ENCODE measurements around the gene ARL13A.
"Not testable (repeated sequence)": the region's sequence is repeated elsewhere in the genome, so short reads cannot be mapped to it uniquely, and the experiment has no call there.

The ARL13A gene

DNA sequence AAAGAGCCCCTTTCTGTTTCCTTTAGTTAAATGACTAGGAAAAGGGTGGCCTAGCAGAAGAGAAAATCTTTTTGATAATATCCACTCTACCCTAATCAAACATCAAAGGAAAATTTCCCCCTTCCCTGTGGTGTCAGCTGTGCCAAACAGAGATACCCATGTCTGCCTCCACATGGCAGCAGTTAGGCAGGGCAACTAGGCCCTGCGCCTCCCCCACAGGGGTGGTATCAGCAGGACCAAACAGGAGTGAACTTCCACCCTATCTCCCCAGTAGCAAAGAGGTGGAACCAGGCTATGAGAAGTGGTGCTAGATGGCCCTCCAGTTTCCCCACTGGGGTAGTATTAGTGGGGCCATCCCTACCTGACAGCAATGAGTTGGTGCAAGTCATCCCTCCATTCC is 21.0 kb upstream of the ARL13A start:
- no CpG with 5 or more reads among the region's 1 CpG for WGBS, 2 experiments (ENCODE audit: insufficient coverage in 2 of 2)
- H3K4me3 ChIP-seq (ENCODE audit: extremely low read depth, insufficient read depth, low read length, poor library complexity, severe bottlenecking) = no peak overlapping the region
- no peaks in the 10 kb centered on the region for H3K4me1 ChIP-seq (ENCODE audit: control insufficient read depth, insufficient read depth, low read length, poor library complexity, severe bottlenecking)
- no peaks in the 10 kb centered on the region for H3K9me3 ChIP-seq (ENCODE audit: control insufficient read depth, low read length)
- no peaks in the 10 kb centered on the region for H3K36me3 ChIP-seq (ENCODE audit: control insufficient read depth, insufficient read depth, low read length)
- H3K27ac ChIP-seq (ENCODE audit: low read depth, low read length, severe bottlenecking) = no peak overlapping the region

DNA sequence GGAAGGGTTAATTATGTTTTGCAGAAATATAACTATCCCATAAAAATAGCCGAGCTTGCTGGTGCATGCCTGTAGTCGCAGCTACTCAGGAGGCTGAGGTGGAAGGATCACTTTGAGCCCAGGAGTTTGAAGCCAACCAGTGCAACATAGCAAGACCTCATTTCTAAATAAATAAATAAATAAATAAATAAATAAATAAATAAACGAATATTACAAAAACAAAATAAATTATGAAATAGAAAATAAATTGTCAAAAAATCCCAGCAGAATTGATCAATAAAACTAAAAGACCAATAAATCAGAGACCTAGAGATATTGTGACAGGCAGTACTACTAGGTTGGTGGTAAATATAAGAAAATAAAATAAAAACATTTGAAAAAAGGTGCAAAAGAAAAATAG is 6.7 kb upstream of the ARL13A start:
- WGBS, 2 experiments (ENCODE audit: insufficient coverage in 2 of 2) = no CpG with 5 or more reads among the region's 3 CpGs
- H3K4me3 ChIP-seq (ENCODE audit: extremely low read depth, insufficient read depth, low read length, poor library complexity, severe bottlenecking) = no peak overlapping the region
- no peaks in the 10 kb centered on the region for H3K4me1 ChIP-seq (ENCODE audit: control insufficient read depth, insufficient read depth, low read length, poor library complexity, severe bottlenecking)
- H3K9me3 ChIP-seq (ENCODE audit: control insufficient read depth, low read length) = no peaks in the 10 kb centered on the region
- H3K36me3 ChIP-seq (ENCODE audit: control insufficient read depth, insufficient read depth, low read length) = no peaks in the 10 kb centered on the region
- H3K27ac ChIP-seq (ENCODE audit: low read depth, low read length, severe bottlenecking) = no peak overlapping the region

DNA sequence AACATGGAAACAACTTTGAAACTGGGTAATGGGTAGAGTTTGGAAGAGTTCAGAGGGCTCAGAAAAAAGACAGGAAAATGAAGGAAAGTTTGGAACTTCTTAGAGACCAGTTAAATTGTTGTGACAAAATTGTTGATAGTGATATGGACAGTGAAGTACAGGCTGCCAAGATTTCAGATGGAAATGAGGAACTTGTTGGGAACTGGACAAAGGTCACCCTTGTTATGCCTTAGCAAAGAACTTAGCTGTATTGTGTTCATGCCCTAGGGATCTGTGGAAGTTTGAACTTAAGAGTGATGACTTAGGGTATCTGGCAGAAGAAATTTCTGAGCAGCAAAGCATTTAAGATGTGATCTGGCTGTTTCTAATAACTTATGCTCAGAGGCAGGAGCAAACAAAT is 5.1 kb upstream of the ARL13A start:
- Histone ChIP-seq H3K27ac (ENCODE audit: low read depth, low read length, severe bottlenecking) (no peak overlapping the region), H3K4me1 (ENCODE audit: control insufficient read depth, insufficient read depth, low read length, poor library complexity, severe bottlenecking) (no peaks in the 10 kb centered on the region), H3K4me3 (ENCODE audit: extremely low read depth, insufficient read depth, low read length, poor library complexity, severe bottlenecking) (no peak overlapping the region), H3K36me3 (ENCODE audit: control insufficient read depth, insufficient read depth, low read length) (no peaks in the 10 kb centered on the region), H3K9me3 (ENCODE audit: control insufficient read depth, low read length) (no peaks in the 10 kb centered on the region)

DNA sequence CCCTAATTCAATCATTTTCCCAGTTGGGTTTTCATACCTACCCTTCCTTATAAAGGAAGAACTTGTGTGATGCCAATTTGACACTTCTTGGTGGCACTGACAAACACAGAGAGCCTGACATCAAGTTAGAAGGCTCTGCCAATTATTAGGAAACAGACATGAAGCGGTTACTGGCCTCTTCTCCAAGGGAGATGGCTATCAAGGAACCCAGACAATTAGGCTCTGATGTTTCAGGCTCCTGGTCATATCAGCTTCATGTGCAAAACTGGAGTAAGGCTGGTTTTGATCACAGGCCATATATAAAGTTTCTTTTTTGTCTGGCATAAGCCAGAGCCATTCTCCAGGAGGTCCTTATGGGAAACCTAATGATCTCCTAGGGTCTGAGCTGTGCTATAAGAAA is 428 bp downstream of the ARL13A start:
- H3K27ac ChIP-seq (ENCODE audit: low read depth, low read length, severe bottlenecking) = no peak overlapping the region
- no peaks in the 10 kb centered on the region for H3K9me3 ChIP-seq (ENCODE audit: control insufficient read depth, low read length)
- no peaks in the 10 kb centered on the region for H3K36me3 ChIP-seq (ENCODE audit: control insufficient read depth, insufficient read depth, low read length)
- WGBS, 2 experiments (ENCODE audit: insufficient coverage in 2 of 2) = 80 to 83% methylated on average over 1 of the region's 1 CpG
- no peak overlapping the region for H3K4me3 ChIP-seq (ENCODE audit: extremely low read depth, insufficient read depth, low read length, poor library complexity, severe bottlenecking)
- no peaks in the 10 kb centered on the region for H3K4me1 ChIP-seq (ENCODE audit: control insufficient read depth, insufficient read depth, low read length, poor library complexity, severe bottlenecking)

DNA sequence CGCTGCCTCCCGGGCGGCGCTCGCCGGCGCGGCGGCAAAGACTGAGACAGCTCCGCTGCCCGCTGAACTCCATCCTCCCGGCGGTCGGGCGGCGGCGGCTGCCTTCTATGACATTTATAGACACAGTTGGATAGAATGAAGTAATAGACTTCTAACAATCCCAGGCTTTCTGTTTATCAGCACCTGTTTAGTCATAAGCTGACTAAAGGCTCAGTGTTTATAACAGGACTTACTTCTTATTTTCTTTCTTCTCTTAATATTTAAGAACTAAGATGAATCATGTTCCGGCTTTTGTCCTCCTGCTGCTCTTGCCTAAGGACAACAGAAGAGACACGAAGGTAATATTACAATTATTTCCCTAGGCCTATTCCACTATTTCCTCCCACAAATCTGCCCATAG is 3.9 kb downstream of the ARL13A start:
- no CpG with 5 or more reads among the region's 19 CpGs for WGBS, 2 experiments (ENCODE audit: insufficient coverage in 2 of 2)
- no peak overlapping the region for H3K4me3 ChIP-seq (ENCODE audit: extremely low read depth, insufficient read depth, low read length, poor library complexity, severe bottlenecking)
- no peaks in the 10 kb centered on the region for H3K9me3 ChIP-seq (ENCODE audit: control insufficient read depth, low read length)
- no peak overlapping the region for H3K27ac ChIP-seq (ENCODE audit: low read depth, low read length, severe bottlenecking)
- H3K36me3 ChIP-seq (ENCODE audit: control insufficient read depth, insufficient read depth, low read length) = no peaks in the 10 kb centered on the region
- H3K4me1 ChIP-seq (ENCODE audit: control insufficient read depth, insufficient read depth, low read length, poor library complexity, severe bottlenecking) = no peaks in the 10 kb centered on the region

DNA sequence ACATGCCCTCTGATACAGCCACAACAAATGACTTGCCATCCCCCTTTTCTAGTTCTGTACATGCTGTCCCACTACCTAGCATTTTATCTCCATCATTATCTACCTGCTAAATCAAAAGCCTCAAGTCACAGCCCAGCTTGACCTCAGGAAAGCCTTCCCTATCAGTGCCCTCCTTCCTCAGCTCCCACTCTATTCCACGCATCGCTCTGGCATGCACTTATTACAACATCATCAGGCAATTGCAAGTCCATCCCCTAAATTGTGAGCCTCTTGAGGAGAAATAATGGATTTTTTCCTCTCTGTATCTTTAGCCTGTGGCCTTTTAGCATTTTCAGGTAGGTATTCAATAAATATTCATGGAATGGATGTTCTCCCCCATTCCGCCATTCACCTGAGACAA is 5.7 kb downstream of the ARL13A start:
- H3K4me1 ChIP-seq (ENCODE audit: control insufficient read depth, insufficient read depth, low read length, poor library complexity, severe bottlenecking) = no peaks in the 10 kb centered on the region
- no peak overlapping the region for H3K4me3 ChIP-seq (ENCODE audit: extremely low read depth, insufficient read depth, low read length, poor library complexity, severe bottlenecking)
- H3K27ac ChIP-seq (ENCODE audit: low read depth, low read length, severe bottlenecking) = no peak overlapping the region
- whole genome bisulfite sequencing, 2 experiments (ENCODE audit: insufficient coverage in 2 of 2) = no CpG with 5 or more reads among the region's 3 CpGs
- no peaks in the 10 kb centered on the region for H3K9me3 ChIP-seq (ENCODE audit: control insufficient read depth, low read length)
- no peaks in the 10 kb centered on the region for H3K36me3 ChIP-seq (ENCODE audit: control insufficient read depth, insufficient read depth, low read length)

DNA sequence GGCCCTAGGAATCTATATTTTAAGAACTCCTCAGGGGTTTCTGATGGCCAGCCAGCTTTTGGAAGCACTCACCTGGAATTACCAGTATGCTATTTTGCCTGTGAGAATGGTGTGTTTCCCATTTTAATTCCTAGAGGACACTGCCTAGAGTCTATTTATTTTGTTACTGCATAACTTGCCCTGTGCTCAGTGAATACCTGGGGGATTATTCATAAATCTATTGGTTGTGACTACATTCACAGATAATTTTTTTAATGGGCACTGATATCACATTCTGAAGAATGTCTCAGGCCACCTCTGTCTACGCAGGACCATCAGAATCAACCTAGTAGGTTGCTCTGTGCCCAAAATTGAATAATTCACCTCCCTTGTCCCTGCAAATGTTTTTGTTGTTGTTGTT is 6.7 kb downstream of the ARL13A start:
- no peak overlapping the region for H3K4me3 ChIP-seq (ENCODE audit: extremely low read depth, insufficient read depth, low read length, poor library complexity, severe bottlenecking)
- no peak overlapping the region for H3K27ac ChIP-seq (ENCODE audit: low read depth, low read length, severe bottlenecking)
- no CpG with 5 or more reads among the region's 1 CpG for WGBS, 2 experiments (ENCODE audit: insufficient coverage in 2 of 2)
- H3K4me1 ChIP-seq (ENCODE audit: control insufficient read depth, insufficient read depth, low read length, poor library complexity, severe bottlenecking) = no peaks in the 10 kb centered on the region
- H3K9me3 ChIP-seq (ENCODE audit: control insufficient read depth, low read length) = no peaks in the 10 kb centered on the region
- H3K36me3 ChIP-seq (ENCODE audit: control insufficient read depth, insufficient read depth, low read length) = no peaks in the 10 kb centered on the region

DNA sequence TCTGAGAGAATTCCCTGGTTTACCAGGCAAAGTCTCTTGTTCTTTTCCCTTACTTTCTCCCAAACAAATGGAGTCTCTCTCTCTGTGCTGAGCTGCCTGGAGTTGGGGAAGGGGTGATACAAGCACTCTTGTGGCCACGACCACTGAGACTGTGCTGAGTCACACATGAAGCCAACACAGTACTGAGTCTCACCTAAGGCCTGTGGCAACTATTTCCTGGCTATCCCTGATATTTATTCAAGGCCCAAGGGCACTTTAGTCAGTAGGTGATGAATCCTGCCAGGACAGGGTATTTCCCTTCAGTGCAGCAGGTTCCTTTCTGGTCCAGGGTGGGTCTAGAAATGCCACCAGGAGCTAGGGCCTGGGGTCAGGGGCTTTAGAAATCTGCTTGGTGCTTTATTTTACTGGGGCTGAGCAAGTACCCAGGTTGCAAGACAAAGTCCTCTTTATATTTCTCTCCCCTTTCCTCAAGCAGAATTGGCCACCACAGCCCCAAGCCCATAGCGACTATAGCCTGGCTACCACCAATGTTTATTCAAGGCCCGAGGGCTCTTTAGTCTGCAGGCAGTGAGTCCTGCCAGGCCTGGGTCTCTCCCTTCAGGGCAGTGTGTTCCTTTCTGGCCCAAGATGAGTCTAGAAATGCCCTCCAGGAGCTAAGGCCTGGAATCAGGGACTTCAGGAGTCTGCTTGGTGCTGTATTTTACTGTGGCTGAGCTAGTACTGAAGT is 10.5 kb downstream of the ARL13A start:
- 80 to 100% methylated on average over 1 of the region's 3 CpGs for WGBS, 2 experiments (ENCODE audit: insufficient coverage in 2 of 2)
- Histone ChIP-seq H3K4me3 (ENCODE audit: extremely low read depth, insufficient read depth, low read length, poor library complexity, severe bottlenecking) (no peak overlapping the region), H3K27ac (ENCODE audit: low read depth, low read length, severe bottlenecking) (no peak overlapping the region), H3K4me1 (ENCODE audit: control insufficient read depth, insufficient read depth, low read length, poor library complexity, severe bottlenecking) (no peaks in the 10 kb centered on the region), H3K9me3 (ENCODE audit: control insufficient read depth, low read length) (no peaks in the 10 kb centered on the region), H3K36me3 (ENCODE audit: control insufficient read depth, insufficient read depth, low read length) (no peaks in the 10 kb centered on the region)

DNA sequence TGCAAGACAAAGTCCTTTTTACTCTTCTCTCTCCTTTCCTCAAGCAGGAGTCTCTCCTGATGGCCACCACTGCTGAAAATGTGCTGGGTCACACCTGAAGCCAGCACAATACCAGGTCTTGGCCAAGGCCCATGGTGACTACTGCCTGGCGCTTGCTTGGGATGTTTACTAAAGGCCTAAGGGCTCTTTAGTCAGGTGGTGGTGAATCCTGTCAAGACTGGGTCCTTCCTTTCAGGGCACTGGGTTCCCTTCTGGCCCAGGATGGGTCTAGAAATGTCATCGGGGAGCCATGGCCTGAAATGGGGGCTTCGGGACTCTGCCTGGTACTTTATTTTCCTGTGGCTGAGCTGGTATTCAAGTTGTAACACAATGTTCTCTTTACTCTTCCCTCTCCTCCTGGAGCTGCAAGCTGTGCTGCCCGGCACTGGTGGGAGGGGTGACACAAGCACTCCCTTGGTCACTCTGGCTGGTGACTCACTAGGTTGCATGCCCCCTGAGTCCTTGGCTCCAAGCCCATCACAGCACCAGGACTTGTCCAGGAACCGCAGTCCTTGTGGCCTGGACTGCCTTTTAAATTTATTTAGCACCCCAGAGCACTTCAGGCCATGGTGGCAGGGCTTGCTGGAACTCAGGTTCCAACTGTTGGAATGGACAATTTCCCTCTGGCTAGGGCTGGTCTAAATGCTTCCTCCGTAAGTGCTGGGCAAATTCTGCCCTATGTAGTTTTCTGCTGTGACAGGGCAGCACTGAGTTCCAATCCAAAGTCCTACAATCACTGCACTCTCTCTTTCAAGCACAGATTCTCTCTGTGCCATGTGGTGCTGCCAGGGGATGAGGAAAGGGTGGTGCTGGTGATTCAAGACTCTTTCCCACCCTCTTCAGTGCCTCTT is 11.3 kb downstream of the ARL13A start:
- Histone ChIP-seq H3K4me1 (ENCODE audit: control insufficient read depth, insufficient read depth, low read length, poor library complexity, severe bottlenecking) (no peaks in the 10 kb centered on the region), H3K36me3 (ENCODE audit: control insufficient read depth, insufficient read depth, low read length) (no peaks in the 10 kb centered on the region), H3K9me3 (ENCODE audit: control insufficient read depth, low read length) (no peaks in the 10 kb centered on the region), H3K4me3 (ENCODE audit: extremely low read depth, insufficient read depth, low read length, poor library complexity, severe bottlenecking) (no peak overlapping the region), H3K27ac (ENCODE audit: low read depth, low read length, severe bottlenecking) (no peak overlapping the region)
- WGBS, 2 experiments (ENCODE audit: insufficient coverage in 2 of 2) = 100% methylated on average over 1 of the region's 6 CpGs; no CpG with 5 or more reads in 1 of the 2 experiments

DNA sequence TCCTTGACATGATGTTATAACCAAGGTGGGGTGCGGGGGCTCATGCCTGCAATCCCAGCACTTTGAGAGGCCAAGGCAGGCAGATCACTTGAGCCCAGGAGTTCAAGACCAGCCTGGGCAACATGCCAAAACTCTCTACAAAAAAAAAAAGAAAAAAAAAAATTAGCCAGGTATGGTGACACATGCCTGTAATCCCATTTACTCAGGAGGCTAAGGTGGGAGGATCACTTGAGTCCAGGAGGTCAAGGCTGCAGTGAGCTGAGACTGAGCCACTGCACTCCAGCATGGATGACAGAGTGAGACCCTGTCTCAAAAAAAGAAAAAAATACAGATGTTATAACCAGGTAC is 12.0 kb downstream of the ARL13A start:
- WGBS, 2 experiments (ENCODE audit: insufficient coverage in 2 of 2) = no CpG with 5 or more reads among the region's 1 CpG
- H3K36me3 ChIP-seq (ENCODE audit: control insufficient read depth, insufficient read depth, low read length); H3K9me3 ChIP-seq (ENCODE audit: control insufficient read depth, low read length); H3K27ac ChIP-seq (ENCODE audit: low read depth, low read length, severe bottlenecking); H3K4me1 ChIP-seq (ENCODE audit: control insufficient read depth, insufficient read depth, low read length, poor library complexity, severe bottlenecking); H3K4me3 ChIP-seq (ENCODE audit: extremely low read depth, insufficient read depth, low read length, poor library complexity, severe bottlenecking): not testable (repeated sequence)

DNA sequence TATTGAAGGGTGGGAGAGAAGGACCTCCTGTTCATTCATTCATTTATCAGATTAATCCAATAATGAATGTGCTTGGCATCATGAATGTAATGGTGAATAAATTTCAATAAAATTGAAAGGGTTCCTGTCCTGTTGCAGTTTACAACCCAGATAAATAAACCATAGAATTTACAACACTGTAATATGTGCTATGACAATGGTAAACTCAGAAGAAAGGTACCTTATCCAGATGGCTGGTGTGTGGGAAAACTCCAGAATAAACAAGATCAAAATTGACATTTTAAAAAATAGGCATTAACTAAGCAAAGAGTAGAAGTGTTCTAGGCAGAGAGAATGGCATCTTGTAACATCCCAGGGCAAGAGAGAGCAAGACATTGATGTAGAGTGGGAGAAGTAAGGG is 15.3 kb downstream of the ARL13A start:
- H3K27ac ChIP-seq (ENCODE audit: low read depth, low read length, severe bottlenecking) = no peak overlapping the region

More for the DNA sequence above, 15.3 kb downstream of the ARL13A start:
- no peaks in the 10 kb centered on the region for H3K36me3 ChIP-seq (ENCODE audit: control insufficient read depth, insufficient read depth, low read length)
- H3K4me1 ChIP-seq (ENCODE audit: control insufficient read depth, insufficient read depth, low read length, poor library complexity, severe bottlenecking) = no peaks in the 10 kb centered on the region
- H3K9me3 ChIP-seq (ENCODE audit: control insufficient read depth, low read length) = no peaks in the 10 kb centered on the region
- no peak overlapping the region for H3K4me3 ChIP-seq (ENCODE audit: extremely low read depth, insufficient read depth, low read length, poor library complexity, severe bottlenecking)
